GM19025 (cell line): ENCODE data around the gene ACO1.

Experiments
- ATAC-seq: cut with Tn5 transposase; IDR thresholded peaks from one replicate; pipeline ENCODE4 v1.9.1; 2021; ENCODE audit warnings: mild to moderate bottlenecking, low read depth, moderate library complexity; ENCODE audit not compliant: unreplicated experiment

ACO1 gene

GRCh38 chr9:32380944-32381343 lies 3.5 kb upstream of the ACO1 start:
- ATAC-seq: no peak

- ATAC-seq: no peak
Measured at GRCh38 chr9:32382565-32383320, 1.7 kb upstream of the ACO1 start.

GRCh38 chr9:32384002-32384363 lies 460 bp upstream of the ACO1 start:
- no peak for ATAC-seq

- ATAC-seq: no peak
Measured at GRCh38 chr9:32385152-32385884, 875 bp downstream of the ACO1 start.

- ATAC-seq: no peak
Measured at GRCh38 chr9:32385885-32386283, 1.4 kb downstream of the ACO1 start.

GRCh38 chr9:32387256-32387655 lies 2.8 kb downstream of the ACO1 start:
- no peak for ATAC-seq

- ATAC-seq: no peak
Measured at GRCh38 chr9:32389365-32389764, 4.9 kb downstream of the ACO1 start.

- ATAC-seq: no peak
Measured at GRCh38 chr9:32393911-32394310, 9.5 kb downstream of the ACO1 start.

GRCh38 chr9:32394381-32395049 lies 10.1 kb downstream of the ACO1 start:
- ATAC-seq: no peak

- no peak for ATAC-seq
Measured at GRCh38 chr9:32395510-32396216, 11.2 kb downstream of the ACO1 start.

GRCh38 chr9:32398207-32398606 lies 13.8 kb downstream of the ACO1 start:
- no peak for ATAC-seq

- ATAC-seq: no peak
Measured at GRCh38 chr9:32399110-32399815, 14.8 kb downstream of the ACO1 start.

- no peak for ATAC-seq
Measured at GRCh38 chr9:32401488-32401887, 17.0 kb downstream of the ACO1 start.

GRCh38 chr9:32403567-32404260 lies 19.3 kb downstream of the ACO1 start:
- no peak for ATAC-seq

- no peak for ATAC-seq
Measured at GRCh38 chr9:32404402-32404801, 20.0 kb downstream of the ACO1 start.

GRCh38 chr9:32404856-32405255 lies 20.4 kb downstream of the ACO1 start:
- no peak for ATAC-seq

- ATAC-seq: no peak
Measured at GRCh38 chr9:32405506-32405905, 21.1 kb downstream of the ACO1 start.

- no peak for ATAC-seq
Measured at GRCh38 chr9:32406046-32406445, 21.6 kb downstream of the ACO1 start.

GRCh38 chr9:32411753-32412152 lies 27.3 kb downstream of the ACO1 start:
- no peak for ATAC-seq

GRCh38 chr9:32412440-32412839 lies 28.0 kb downstream of the ACO1 start:
- no peak for ATAC-seq
